Measurements from ENCODE around the gene JUN. TPM values are rescaled to one million over a fixed set of nuclear protein-coding genes. Genes with fewer than 3 reads are reported as not detected.

Gene JUN
- polyA plus RNA-seq, 3 donors = 29.3 to 330 (median 31.3) TPM

DNA sequence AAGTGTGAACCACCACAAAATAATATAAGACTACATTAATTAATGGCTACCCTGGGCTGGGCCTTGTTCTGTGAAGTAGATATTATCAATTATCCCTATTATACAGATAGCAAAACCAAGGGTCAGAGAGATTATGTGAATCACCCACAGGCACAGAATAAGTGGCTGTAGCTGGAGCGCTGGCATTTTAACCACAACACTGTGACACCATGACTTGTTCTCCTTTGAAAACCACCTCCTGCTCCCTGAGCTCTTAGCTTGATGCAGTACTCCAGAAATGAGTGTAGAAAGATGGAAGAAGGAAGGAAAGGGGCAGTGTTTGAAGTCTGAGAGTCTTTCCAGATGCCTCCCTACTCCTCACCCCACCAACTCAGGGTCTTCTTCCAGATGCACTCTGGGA lies 29.5 kb upstream of the JUN start:
- Histone ChIP-seq H2AFZ (ENCODE audit: insufficient read depth, low read depth, low read length, poor library complexity, severe bottlenecking) (no peak overlapping the region), H3K27ac (ENCODE audit: low read depth in 1 of 2, low read length in 2 of 2) (no peak overlapping the region), H3K4me3 (replicated peaks in 1 of 3; ENCODE audit: low read depth in 2 of 3, low read length in 3 of 3) (no peak overlapping the region), H3K9me3 (replicated peaks in 1 of 2; ENCODE audit: control insufficient read depth in 1 of 2, insufficient read depth in 1 of 2, low read length in 2 of 2) (no peaks in the 10 kb centered on the region), H3K27me3 (ENCODE audit: control insufficient read depth in 2 of 2, insufficient read depth in 2 of 2, low read length in 2 of 2) (no peaks in the 10 kb centered on the region), H3K4me1 (ENCODE audit: control insufficient read depth in 1 of 2, insufficient read depth in 2 of 2, low read length in 2 of 2) (peaks cover 29 to 40% of the 10 kb centered on the region in 2 donors), H3K79me2 (ENCODE audit: insufficient read depth, low read length) (no peaks in the 10 kb centered on the region), H3K4me2 (replicated peaks; ENCODE audit: extremely low read depth, low read length, poor library complexity, severe bottlenecking) (no peak overlapping the region), H4K20me1 (ENCODE audit: insufficient read depth, low read length) (no peaks in the 10 kb centered on the region), H3K36me3 (replicated peaks in 1 of 2; ENCODE audit: control insufficient read depth in 1 of 2, insufficient read depth in 2 of 2, low read length in 2 of 2) (no peaks in the 10 kb centered on the region), H3K9ac (ENCODE audit: insufficient read depth, low read length, poor library complexity, severe bottlenecking) (no peak overlapping the region)
- intact Hi-C loops (cut with micrococcal nuclease) = loop anchor here in 1 of 2 donors (10.0 kb wide), 1 partner anchor 91 kb away; no protein-coding TSS in a partner anchor
- Mint-ChIP-seq H3K4me3 (no peak overlapping the region), H3K4me1 (peaks cover 54% of the 10 kb centered on the region), H3K27me3 (ENCODE audit: low read depth in 3 of 3) (no peaks in the 10 kb centered on the region), H3K27ac (peak overlapping the region in 1 of 7 donors; percentile 25), H3K36me3 (no peaks in the 10 kb centered on the region), H3K9me3 (no peaks in the 10 kb centered on the region)
- TF ChIP-seq, protein P1, sequence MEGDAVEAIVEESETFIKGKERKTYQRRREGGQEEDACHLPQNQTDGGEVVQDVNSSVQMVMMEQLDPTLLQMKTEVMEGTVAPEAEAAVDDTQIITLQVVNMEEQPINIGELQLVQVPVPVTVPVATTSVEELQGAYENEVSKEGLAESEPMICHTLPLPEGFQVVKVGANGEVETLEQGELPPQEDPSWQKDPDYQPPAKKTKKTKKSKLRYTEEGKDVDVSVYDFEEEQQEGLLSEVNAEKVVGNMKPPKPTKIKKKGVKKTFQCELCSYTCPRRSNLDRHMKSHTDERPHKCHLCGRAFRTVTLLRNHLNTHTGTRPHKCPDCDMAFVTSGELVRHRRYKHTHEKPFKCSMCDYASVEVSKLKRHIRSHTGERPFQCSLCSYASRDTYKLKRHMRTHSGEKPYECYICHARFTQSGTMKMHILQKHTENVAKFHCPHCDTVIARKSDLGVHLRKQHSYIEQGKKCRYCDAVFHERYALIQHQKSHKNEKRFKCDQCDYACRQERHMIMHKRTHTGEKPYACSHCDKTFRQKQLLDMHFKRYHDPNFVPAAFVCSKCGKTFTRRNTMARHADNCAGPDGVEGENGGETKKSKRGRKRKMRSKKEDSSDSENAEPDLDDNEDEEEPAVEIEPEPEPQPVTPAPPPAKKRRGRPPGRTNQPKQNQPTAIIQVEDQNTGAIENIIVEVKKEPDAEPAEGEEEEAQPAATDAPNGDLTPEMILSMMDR (IDR thresholded peaks at IDR 0.05) = no peak
- WGBS (ENCODE audit: insufficient coverage) = 17% methylated on average over 1 of the region's 1 CpG
- peak in 1 of 3 donors; percentile 26 for DNase-seq

DNA sequence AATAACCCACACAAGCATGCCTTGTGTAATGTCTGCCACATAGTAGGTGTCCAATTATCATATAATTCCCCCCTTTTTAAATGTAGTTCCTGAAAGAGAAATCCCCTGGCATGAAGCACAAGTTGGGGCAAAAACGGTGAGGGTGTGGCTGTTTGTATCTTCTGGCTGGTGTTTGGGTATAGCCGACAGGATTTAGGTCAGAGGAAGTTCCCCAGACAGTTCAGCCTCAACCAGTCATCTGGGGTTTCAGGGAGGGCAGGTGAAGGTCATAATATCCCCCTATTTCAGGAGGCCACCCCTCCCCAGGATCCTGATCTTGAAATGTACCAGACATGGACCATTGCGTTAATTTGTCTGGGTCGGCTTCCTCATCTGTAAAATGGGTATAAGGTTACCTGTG lies 29.1 kb upstream of the JUN start:
- H3K9me3 Mint-ChIP-seq = no peaks in the 10 kb centered on the region
- Histone ChIP-seq H3K79me2 (ENCODE audit: insufficient read depth, low read length) (no peaks in the 10 kb centered on the region), H3K27ac (ENCODE audit: low read depth in 1 of 2, low read length in 2 of 2) (no peak overlapping the region), H3K9ac (ENCODE audit: insufficient read depth, low read length, poor library complexity, severe bottlenecking) (no peak overlapping the region), H4K20me1 (ENCODE audit: insufficient read depth, low read length) (no peaks in the 10 kb centered on the region), H3K4me1 (ENCODE audit: control insufficient read depth in 1 of 2, insufficient read depth in 2 of 2, low read length in 2 of 2) (peaks cover 29 to 40% of the 10 kb centered on the region in 2 donors), H3K4me3 (replicated peaks in 1 of 3; ENCODE audit: low read depth in 2 of 3, low read length in 3 of 3) (no peak overlapping the region), H3K36me3 (replicated peaks in 1 of 2; ENCODE audit: control insufficient read depth in 1 of 2, insufficient read depth in 2 of 2, low read length in 2 of 2) (no peaks in the 10 kb centered on the region), H3K27me3 (ENCODE audit: control insufficient read depth in 2 of 2, insufficient read depth in 2 of 2, low read length in 2 of 2) (no peaks in the 10 kb centered on the region), H3K9me3 (replicated peaks in 1 of 2; ENCODE audit: control insufficient read depth in 1 of 2, insufficient read depth in 1 of 2, low read length in 2 of 2) (no peaks in the 10 kb centered on the region), H3K4me2 (replicated peaks; ENCODE audit: extremely low read depth, low read length, poor library complexity, severe bottlenecking) (no peak overlapping the region), H2AFZ (ENCODE audit: insufficient read depth, low read depth, low read length, poor library complexity, severe bottlenecking) (no peak overlapping the region)
- DNase-seq = peak in 1 of 3 donors; percentile 48
- intact Hi-C loops (cut with micrococcal nuclease) = loop anchor here in 1 of 2 donors (10.0 kb wide), 1 partner anchor 92 kb away; no protein-coding TSS in a partner anchor
- H3K4me3 Mint-ChIP-seq = no peak overlapping the region
- H3K4me1 Mint-ChIP-seq = peaks cover 58% of the 10 kb centered on the region
- no CpG with 5 or more reads among the region's 4 CpGs for WGBS (ENCODE audit: insufficient coverage)
- no peaks in the 10 kb centered on the region for H3K27me3 Mint-ChIP-seq (ENCODE audit: low read depth in 3 of 3)
- H3K27ac Mint-ChIP-seq = no peak overlapping the region
- H3K36me3 Mint-ChIP-seq = no peaks in the 10 kb centered on the region
- TF ChIP-seq, protein P1 (IDR thresholded peaks at IDR 0.05) = no peak

All from CD14-positive monocyte (primary cell).